ENCODE data around the gene PPP2R5D. TPM values are rescaled to one million over a fixed set of nuclear protein-coding genes. Genes with fewer than 3 reads are reported as not detected.
A peak's percentile ranks its signal among the peaks of the same experiment; 100 is the strongest.

Gene PPP2R5D
- total RNA-seq, 3 donors from 2014 or later (not counting 1 experiment from before 2014, with no cell fraction given), result 30.5 to 49.1 (median 40.1) TPM

DNA sequence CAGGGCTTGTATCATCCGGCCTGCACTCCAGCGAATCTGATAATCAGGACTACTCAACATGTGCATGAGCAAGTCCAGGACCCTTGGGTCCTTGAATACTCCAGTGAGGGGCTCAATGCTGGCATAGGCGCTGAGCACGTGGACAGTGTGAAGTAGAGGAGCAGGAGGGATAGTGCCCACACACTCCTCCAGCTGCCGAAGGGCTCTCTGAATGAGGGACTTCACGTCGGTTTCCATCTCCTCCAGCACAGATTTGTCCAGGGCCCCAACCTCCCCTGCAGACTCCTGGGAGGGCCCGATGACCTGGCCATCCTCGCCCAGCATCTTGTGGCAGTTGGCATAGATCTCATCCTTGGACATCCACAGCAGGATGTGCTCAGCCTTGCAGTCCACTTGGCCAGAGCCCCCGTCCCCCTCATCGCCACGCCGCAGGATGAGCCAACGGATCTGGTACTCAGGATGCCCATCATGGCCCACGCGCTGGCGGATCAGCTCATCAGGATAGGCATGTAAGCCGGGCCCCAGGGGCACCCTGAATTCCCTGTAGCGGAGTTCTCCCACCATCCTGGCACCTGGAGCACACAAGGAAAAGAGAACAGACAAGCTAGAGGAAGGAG lies 68.0 kb downstream of the PPP2R5D start:
- 98% methylated on average over 19 of the region's 19 CpGs for WGBS (ENCODE audit: insufficient coverage)
- DNase-seq (no peak), ATAC-seq (no peak)
- H3K4me1 Mint-ChIP-seq, result peaks cover 27 to 39% of the 10 kb centered on the region in 2 donors
- H3K9me3 Mint-ChIP-seq, result no peaks in the 10 kb centered on the region
- intact Hi-C loops (cut with micrococcal nuclease), result no loop called here
- peak overlapping the region; percentile 90 for H3K4me3 Mint-ChIP-seq
- H3K27ac Mint-ChIP-seq, result peak overlapping the region; percentile 93 to 95
- Histone ChIP-seq H3K4me3 (ENCODE audit: low read length) (no peak overlapping the region), H3K4me1 (ENCODE audit: control insufficient read depth, insufficient read depth, low read length) (peaks cover 20% of the 10 kb centered on the region), H3K27me3 (ENCODE audit: control insufficient read depth, insufficient read depth, low read length) (no peaks in the 10 kb centered on the region), H3K27ac (ENCODE audit: low read length) (no peak overlapping the region), H3K36me3 (ENCODE audit: control insufficient read depth, insufficient read depth, low read length) (peaks cover 11% of the 10 kb centered on the region), H3K9me3 (ENCODE audit: control insufficient read depth, insufficient read depth, low read length) (no peaks in the 10 kb centered on the region)
- H3K36me3 Mint-ChIP-seq, result no peaks in the 10 kb centered on the region
- H3K27me3 Mint-ChIP-seq (ENCODE audit: low read depth in 2 of 2), result no peaks in the 10 kb centered on the region
- TF ChIP-seq, protein P1, sequence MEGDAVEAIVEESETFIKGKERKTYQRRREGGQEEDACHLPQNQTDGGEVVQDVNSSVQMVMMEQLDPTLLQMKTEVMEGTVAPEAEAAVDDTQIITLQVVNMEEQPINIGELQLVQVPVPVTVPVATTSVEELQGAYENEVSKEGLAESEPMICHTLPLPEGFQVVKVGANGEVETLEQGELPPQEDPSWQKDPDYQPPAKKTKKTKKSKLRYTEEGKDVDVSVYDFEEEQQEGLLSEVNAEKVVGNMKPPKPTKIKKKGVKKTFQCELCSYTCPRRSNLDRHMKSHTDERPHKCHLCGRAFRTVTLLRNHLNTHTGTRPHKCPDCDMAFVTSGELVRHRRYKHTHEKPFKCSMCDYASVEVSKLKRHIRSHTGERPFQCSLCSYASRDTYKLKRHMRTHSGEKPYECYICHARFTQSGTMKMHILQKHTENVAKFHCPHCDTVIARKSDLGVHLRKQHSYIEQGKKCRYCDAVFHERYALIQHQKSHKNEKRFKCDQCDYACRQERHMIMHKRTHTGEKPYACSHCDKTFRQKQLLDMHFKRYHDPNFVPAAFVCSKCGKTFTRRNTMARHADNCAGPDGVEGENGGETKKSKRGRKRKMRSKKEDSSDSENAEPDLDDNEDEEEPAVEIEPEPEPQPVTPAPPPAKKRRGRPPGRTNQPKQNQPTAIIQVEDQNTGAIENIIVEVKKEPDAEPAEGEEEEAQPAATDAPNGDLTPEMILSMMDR (IDR thresholded peaks at IDR 0.05), result no peak

DNA sequence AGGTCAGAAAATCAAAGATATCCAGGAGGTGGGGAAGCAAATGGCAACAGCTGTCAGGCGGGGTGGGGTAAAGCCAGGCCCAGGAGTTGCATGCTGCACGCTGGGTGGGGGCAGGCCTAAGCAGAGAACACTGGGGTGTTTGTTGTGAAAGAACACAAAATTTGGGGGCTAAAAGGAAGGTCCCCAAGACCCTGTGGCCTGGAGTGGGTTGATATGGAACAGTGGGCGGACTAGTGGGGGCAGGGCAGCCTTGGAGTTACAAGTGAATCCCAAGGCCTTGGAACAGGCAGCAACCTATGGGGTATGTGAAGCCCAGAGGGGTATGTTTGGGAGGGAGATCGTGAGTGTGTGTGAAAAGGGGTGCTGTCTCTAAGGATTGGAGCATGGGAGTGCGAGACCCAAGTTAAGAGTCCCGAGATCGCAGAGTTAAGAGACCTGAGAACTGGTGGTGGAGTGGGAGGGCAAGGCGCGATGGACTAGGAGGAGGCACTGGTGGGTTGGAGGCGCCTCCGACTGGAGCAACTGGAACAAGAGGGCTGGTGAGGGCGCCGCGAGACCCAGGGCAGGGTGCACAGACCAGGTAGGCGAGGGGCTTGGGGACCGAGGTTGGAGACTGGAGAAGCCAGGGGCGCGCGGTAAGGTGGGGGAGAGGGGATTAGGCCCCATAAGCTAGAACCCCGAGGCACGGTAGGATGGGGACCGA lies 68.6 kb downstream of the PPP2R5D start:
- Mint-ChIP-seq H3K27ac (peak overlapping the region; percentile 93 to 95), H3K4me1 (peaks cover 30 to 40% of the 10 kb centered on the region in 2 donors), H3K9me3 (no peaks in the 10 kb centered on the region), H3K36me3 (no peaks in the 10 kb centered on the region), H3K27me3 (ENCODE audit: low read depth in 2 of 2) (no peaks in the 10 kb centered on the region), H3K4me3 (peak overlapping the region; percentile 90)
- Histone ChIP-seq H3K36me3 (ENCODE audit: control insufficient read depth, insufficient read depth, low read length) (peaks cover 15% of the 10 kb centered on the region), H3K4me1 (ENCODE audit: control insufficient read depth, insufficient read depth, low read length) (peaks cover 22% of the 10 kb centered on the region), H3K27me3 (ENCODE audit: control insufficient read depth, insufficient read depth, low read length) (no peaks in the 10 kb centered on the region), H3K9me3 (ENCODE audit: control insufficient read depth, insufficient read depth, low read length) (no peaks in the 10 kb centered on the region), H3K27ac (ENCODE audit: low read length) (peak overlapping the region; percentile 83), H3K4me3 (ENCODE audit: low read length) (peak overlapping the region; percentile 80)
- DNase-seq, result no peak
- WGBS (ENCODE audit: insufficient coverage), result 17% methylated on average over 22 of the region's 22 CpGs
- TF ChIP-seq, protein P1 (IDR thresholded peaks at IDR 0.05), result no peak
- intact Hi-C loops (cut with micrococcal nuclease), result no loop called here
- peak in 2 of 3 donors; percentile 2 to 22 for ATAC-seq

DNA sequence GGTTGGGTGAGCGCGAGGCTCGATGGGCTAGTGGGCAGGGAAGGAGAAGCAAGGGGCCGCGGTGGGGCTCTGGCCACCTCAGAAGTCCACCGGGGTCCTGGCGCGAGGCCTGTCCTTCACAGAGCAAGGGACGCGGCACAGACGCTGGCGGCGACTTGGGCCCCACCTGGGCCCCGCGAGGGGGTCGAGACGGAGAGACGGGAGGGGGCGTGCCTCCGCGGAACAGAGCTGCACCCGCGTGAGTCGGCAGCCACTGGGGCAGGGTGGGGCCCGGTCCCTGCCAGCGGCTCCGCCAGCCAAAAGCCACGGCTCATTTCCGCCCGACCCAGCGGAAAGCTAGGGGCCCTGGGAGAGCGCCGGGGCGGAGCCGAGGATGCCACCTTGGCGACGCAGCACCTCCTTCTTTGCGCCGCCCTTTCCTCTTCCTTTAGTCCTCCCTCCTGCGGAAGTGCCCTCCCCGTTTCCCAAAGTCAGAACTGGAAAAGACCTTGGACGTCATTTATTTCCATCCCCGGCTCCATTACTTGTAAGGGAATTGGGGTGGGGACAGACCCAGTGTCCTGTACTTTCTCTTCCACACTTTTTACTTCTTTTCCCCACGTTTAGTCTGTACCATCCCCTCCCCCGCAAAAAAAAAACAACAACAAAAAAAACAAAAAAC lies 69.3 kb downstream of the PPP2R5D start, which contains the start of gene CUL7:
CUL7 (minus strand) TSS at position 307 of the 661 bp plus-strand sequence. CDS start 1,063 bp downstream, outside the sequence.
- Histone ChIP-seq H3K27ac (ENCODE audit: low read length) (peak within 1 kb of the TSS; percentile 83), H3K4me3 (ENCODE audit: low read length) (peak within 1 kb of the TSS; percentile 80), H3K27me3 (ENCODE audit: control insufficient read depth, insufficient read depth, low read length) (no peaks in the 10 kb centered on the region), H3K4me1 (ENCODE audit: control insufficient read depth, insufficient read depth, low read length) (peaks cover 26% of the 10 kb centered on the region), H3K9me3 (ENCODE audit: control insufficient read depth, insufficient read depth, low read length) (no peaks in the 10 kb centered on the region), H3K36me3 (ENCODE audit: control insufficient read depth, insufficient read depth, low read length) (peaks cover 15% of the 10 kb centered on the region)
- DNase-seq (peak; percentile 70 to 94), ATAC-seq (peak; percentile 94 to 97 (median 95))
- Mint-ChIP-seq H3K4me1 (peaks cover 37 to 47% of the 10 kb centered on the region in 2 donors), H3K9me3 (no peaks in the 10 kb centered on the region), H3K27ac (peak within 1 kb of the TSS; percentile 93 to 95), H3K27me3 (ENCODE audit: low read depth in 2 of 2) (no peaks in the 10 kb centered on the region), H3K4me3 (peak within 1 kb of the TSS; percentile 90), H3K36me3 (no peaks in the 10 kb centered on the region)
- intact Hi-C loops (cut with micrococcal nuclease), result no loop called here
- 0% methylated on average over 41 of the region's 45 CpGs for WGBS (ENCODE audit: insufficient coverage)
- TF ChIP-seq, protein P1 (IDR thresholded peaks at IDR 0.05), result no peak
